Tibial nerve (tissue), 4 donors: Measurements from ENCODE around the gene ZNF44.

Experiments
- EP300 ChIP-seq, 2 donors: sonication (generic); formaldehyde crosslinking; IDR thresholded peaks; one replicate each; pipeline ENCODE4 v1.6.1; 2017; ENCODE audit warnings: antibody characterized with exemption in 2 of 2, mild to moderate bottlenecking in 1 of 2
- POLR2A ChIP-seq, 2 donors: fragments of 450-650 bp; IDR thresholded peaks; one replicate each; pipeline ENCODE4 v1.6.1; 2017; ENCODE audit warnings: antibody characterized with exemption in 2 of 2, mild to moderate bottlenecking in 2 of 2, moderate library complexity in 2 of 2
- TF ChIP-seq, protein P1 (sequence below), 5 experiments: fragments of 200-600 bp in 3 of 5; fragments of 450-650 bp in 2 of 5; sonication (generic) in 3 of 5; IDR thresholded peaks; one replicate each; pipeline ENCODE4 v1.5.1; 2016 to 2019; ENCODE audit warnings: antibody characterized with exemption in 5 of 5, mild to moderate bottlenecking in 3 of 5, moderate library complexity in 2 of 5

GRCh38 chr19:12284226-12284625, 10.5 kb downstream of the ZNF44 start:
- TF ChIP-seq, protein P1, sequence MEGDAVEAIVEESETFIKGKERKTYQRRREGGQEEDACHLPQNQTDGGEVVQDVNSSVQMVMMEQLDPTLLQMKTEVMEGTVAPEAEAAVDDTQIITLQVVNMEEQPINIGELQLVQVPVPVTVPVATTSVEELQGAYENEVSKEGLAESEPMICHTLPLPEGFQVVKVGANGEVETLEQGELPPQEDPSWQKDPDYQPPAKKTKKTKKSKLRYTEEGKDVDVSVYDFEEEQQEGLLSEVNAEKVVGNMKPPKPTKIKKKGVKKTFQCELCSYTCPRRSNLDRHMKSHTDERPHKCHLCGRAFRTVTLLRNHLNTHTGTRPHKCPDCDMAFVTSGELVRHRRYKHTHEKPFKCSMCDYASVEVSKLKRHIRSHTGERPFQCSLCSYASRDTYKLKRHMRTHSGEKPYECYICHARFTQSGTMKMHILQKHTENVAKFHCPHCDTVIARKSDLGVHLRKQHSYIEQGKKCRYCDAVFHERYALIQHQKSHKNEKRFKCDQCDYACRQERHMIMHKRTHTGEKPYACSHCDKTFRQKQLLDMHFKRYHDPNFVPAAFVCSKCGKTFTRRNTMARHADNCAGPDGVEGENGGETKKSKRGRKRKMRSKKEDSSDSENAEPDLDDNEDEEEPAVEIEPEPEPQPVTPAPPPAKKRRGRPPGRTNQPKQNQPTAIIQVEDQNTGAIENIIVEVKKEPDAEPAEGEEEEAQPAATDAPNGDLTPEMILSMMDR (IDR thresholded peaks at IDR 0.05), result no peak
- TF ChIP-seq EP300 (IDR thresholded peaks at IDR 0.05), result no peak
- TF ChIP-seq POLR2A (IDR thresholded peaks at IDR 0.05), result no peak
